GM23338 (cell line): ENCODE measurements around the gene NPL. TPM values are rescaled to one million over a fixed set of nuclear protein-coding genes. Genes with fewer than 3 reads are reported as not detected.

Experiments used
- ATAC-seq: fragments of 200-7000 bp; cut with Tn5 transposase; 3 replicates; pipeline ENCODE4 v1.9.1; 2020
- DNase-seq: peaks from one replicate; pipeline ENCODE4 v3.0.0-alpha.2; 2015; ENCODE audit warnings: low spot score
- H2AFZ ChIP-seq: fragments of 200-600 bp; sonication (generic); 2 replicates; pipeline ENCODE4 v1.8.0; 2016; ENCODE audit warnings: antibody characterized with exemption, mild to moderate bottlenecking, moderate library complexity
- H3F3A ChIP-seq: fragments of 200-600 bp; sonication (generic); replicated peaks from 2 replicates; pipeline ENCODE4 v1.8.0; 2017; ENCODE audit warnings: antibody characterized with exemption, mixed run types, low read depth
- H3K27ac ChIP-seq: fragments of 200-600 bp; sonication (generic); 2 replicates; pipeline ENCODE4 v1.6.1; 2016; ENCODE audit warnings: low read depth
- H3K27me3 ChIP-seq: fragments of 200-600 bp; sonication (generic); 2 replicates; pipeline ENCODE4 v1.8.0; 2016; ENCODE audit warnings: mild to moderate bottlenecking, mixed run types, moderate library complexity; ENCODE audit not compliant: insufficient read depth
- H3K36me3 ChIP-seq: fragments of 200-600 bp; sonication (generic); 2 replicates; pipeline ENCODE4 v1.8.0; 2016; ENCODE audit warnings: mild to moderate bottlenecking; ENCODE audit not compliant: insufficient read depth
- H3K4me1 ChIP-seq: fragments of 200-600 bp; sonication (generic); 2 replicates; pipeline ENCODE4 v1.8.0; 2016; ENCODE audit warnings: mild to moderate bottlenecking, moderate library complexity; ENCODE audit not compliant: insufficient read depth
- H3K4me2 ChIP-seq: fragments of 200-600 bp; sonication (generic); 2 replicates; pipeline ENCODE4 v1.7.1; 2017; ENCODE audit warnings: mixed run types
- H3K4me3 ChIP-seq: fragments of 200-600 bp; sonication (generic); 2 replicates; pipeline ENCODE4 v1.6.1; 2016; ENCODE audit warnings: mixed run types
- H3K79me2 ChIP-seq: fragments of 200-600 bp; sonication (generic); replicated peaks from 2 replicates; pipeline ENCODE4 v1.8.0; 2017; ENCODE audit warnings: mild to moderate bottlenecking; ENCODE audit not compliant: insufficient read depth
- H3K9me2 ChIP-seq: fragments of 200-600 bp; sonication (generic); 2 replicates; pipeline ENCODE4 v1.8.0; 2017; ENCODE audit not compliant: insufficient read depth
- H4K20me1 ChIP-seq: fragments of 200-600 bp; sonication (generic); replicated peaks from 2 replicates; pipeline ENCODE4 v1.8.0; 2017; ENCODE audit warnings: mild to moderate bottlenecking; ENCODE audit not compliant: insufficient read depth
- H3K27ac Mint-ChIP-seq: 2 replicates; pipeline ENCODE4 v1.8.0; 2020; ENCODE audit warnings: inconsistent platforms, mild to moderate bottlenecking, moderate library complexity, mixed read lengths
- H3K27me3 Mint-ChIP-seq: 3 replicates; pipeline ENCODE4 v1.8.0; 2022; ENCODE audit warnings: low read depth, mild to moderate bottlenecking, moderate library complexity, mixed read lengths, inconsistent platforms; ENCODE audit not compliant: insufficient read depth, poor library complexity
- H3K36me3 Mint-ChIP-seq: 3 replicates; pipeline ENCODE4 v1.8.0; 2021; ENCODE audit warnings: low read depth, mild to moderate bottlenecking, inconsistent platforms, moderate library complexity, mixed read lengths
- H3K4me1 Mint-ChIP-seq: 3 replicates; pipeline ENCODE4 v1.8.0; 2020; ENCODE audit warnings: mild to moderate bottlenecking, inconsistent platforms, mixed read lengths
- H3K4me3 Mint-ChIP-seq: 3 replicates; pipeline ENCODE4 v1.8.0; 2021; ENCODE audit warnings: moderate library complexity, mild to moderate bottlenecking, inconsistent platforms, mixed read lengths
- H3K9me3 Mint-ChIP-seq: 3 replicates; pipeline ENCODE4 v1.8.0; 2020; ENCODE audit warnings: moderate library complexity, mild to moderate bottlenecking, inconsistent platforms, mixed read lengths
- CREB1 ChIP-seq: fragments of 250-450 bp; sonication (Bioruptor Pico); IDR thresholded peaks from 2 replicates; pipeline ENCODE4 v1.5.0; 2020; ENCODE audit warnings: low read depth, mild to moderate bottlenecking, moderate library complexity
- EZH2 ChIP-seq: fragments of 200-600 bp; sonication (generic); IDR thresholded peaks from one replicate; pipeline ENCODE4 v1.8.0; 2017; ENCODE audit warnings: antibody characterized with exemption, mild to moderate bottlenecking, low read depth; ENCODE audit not compliant: unreplicated experiment
- EZH2phosphoT487 ChIP-seq: fragments of 200-600 bp; sonication (generic); IDR thresholded peaks from one replicate; pipeline ENCODE4 v1.8.1; 2018; ENCODE audit warnings: antibody characterized with exemption; ENCODE audit not compliant: unreplicated experiment
- JUNB ChIP-seq: IDR thresholded peaks from one replicate; pipeline ENCODE4 v1.6.1; 2016; ENCODE audit warnings: antibody characterized with exemption; ENCODE audit not compliant: unreplicated experiment
- NANOG ChIP-seq: IDR thresholded peaks from 2 replicates; pipeline ENCODE4 v1.6.1; 2016; ENCODE audit warnings: antibody characterized with exemption, borderline replicate concordance
- POLR2AphosphoS5 ChIP-seq: IDR thresholded peaks from 2 replicates; pipeline ENCODE4 v1.6.1; 2016; ENCODE audit warnings: antibody characterized with exemption, low read depth
- STAT1 ChIP-seq: IDR thresholded peaks from one replicate; pipeline ENCODE4 v1.6.1; 2016; ENCODE audit warnings: antibody characterized with exemption; ENCODE audit not compliant: unreplicated experiment
- ZNF114 ChIP-seq: fragments of 250-450 bp; sonication (Bioruptor Pico); IDR thresholded peaks from 2 replicates; pipeline ENCODE4 v1.5.0; 2020; ENCODE audit warnings: mild to moderate bottlenecking, moderate library complexity
- ZNF331 ChIP-seq: fragments of 250-450 bp; sonication (Bioruptor Pico); IDR thresholded peaks from 2 replicates; pipeline ENCODE4 v1.5.0; 2020; ENCODE audit warnings: low read depth, mild to moderate bottlenecking, moderate library complexity
- polyA plus RNA-seq: library from polyadenylated mRNA; unstranded; fragments of >200 nt; fragmentation: Nextera tagmentation; extraction: Ambion mirVana; gene quantifications from 2 replicates; pipeline ENCODE4 v1.2.1, GENCODE V29; 2016
- total RNA-seq: library from RNA; depleted of rRNA; stranded (reverse); fragments of >200 nt; shearing (Covaris generic); gene quantifications from 2 replicates; pipeline ENCODE4 v1.2.3, GENCODE V29; 2014
- TF ChIP-seq, protein P1 (sequence below), 2 experiments: fragments of 200-600 bp in 1 of 2; sonication (generic) in 1 of 2; conservative IDR thresholded peaks; 2 replicates each; pipeline versions ENCODE4 v1.5.1 to v1.6.1; 2016 to 2017; ENCODE audit warnings: antibody characterized with exemption in 2 of 2, low read depth in 2 of 2, mild to moderate bottlenecking in 2 of 2, moderate library complexity in 1 of 2
- TF ChIP-seq, protein P2 (sequence below): IDR thresholded peaks from 2 replicates; pipeline ENCODE4 v1.6.1; 2016; ENCODE audit warnings: antibody characterized with exemption
- TF ChIP-seq, protein P3 (sequence below): IDR thresholded peaks from one replicate; pipeline ENCODE4 v1.6.1; 2018; ENCODE audit warnings: antibody characterized with exemption; ENCODE audit not compliant: unreplicated experiment

Gene NPL
- total and polyA plus RNA-seq, 2 experiments from 2014 or later, result 2.4 to 2.8 TPM

DNA sequence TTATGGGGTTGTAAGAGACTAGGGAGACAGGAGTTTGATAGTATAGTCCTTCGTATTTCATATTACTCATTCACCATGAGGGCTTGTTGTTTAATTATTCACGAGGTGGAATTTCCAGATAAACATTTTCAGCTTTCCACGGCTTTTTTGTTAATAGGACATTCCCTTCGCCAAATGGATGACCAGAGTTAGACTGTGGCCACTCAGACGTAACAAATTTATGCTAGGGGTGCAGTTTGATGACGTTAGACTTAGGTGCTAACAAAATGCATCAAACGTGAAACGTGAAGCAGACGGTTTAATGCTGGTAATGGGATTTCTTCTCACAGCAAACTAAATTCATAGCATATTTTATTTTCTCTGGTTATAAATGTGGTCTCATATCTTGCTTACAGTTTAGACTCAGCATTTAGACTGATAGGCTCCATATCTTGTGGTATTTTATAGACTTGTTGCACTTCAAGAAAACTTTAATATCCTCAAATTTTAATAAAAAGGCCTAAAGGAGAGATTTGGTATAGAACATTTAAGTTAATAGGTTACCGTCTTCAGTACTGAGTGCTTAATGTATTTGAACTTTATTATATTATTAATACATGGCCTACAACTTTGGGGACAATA is 51.9 kb downstream of the NPL start:
- H3K4me3 ChIP-seq, result peak overlapping the region; percentile 97
- Mint-ChIP-seq H3K4me1 (peaks cover 48% of the 10 kb centered on the region), H3K9me3 (peaks cover 4% of the 10 kb centered on the region; the same call in 2 of the 3 replicates), H3K27ac (peak overlapping the region; percentile 99), H3K27me3 (peaks cover 16% of the 10 kb centered on the region), H3K36me3 (peaks cover 69% of the 10 kb centered on the region), H3K4me3 (peak overlapping the region; percentile 98)
- TF ChIP-seq, protein P1, sequence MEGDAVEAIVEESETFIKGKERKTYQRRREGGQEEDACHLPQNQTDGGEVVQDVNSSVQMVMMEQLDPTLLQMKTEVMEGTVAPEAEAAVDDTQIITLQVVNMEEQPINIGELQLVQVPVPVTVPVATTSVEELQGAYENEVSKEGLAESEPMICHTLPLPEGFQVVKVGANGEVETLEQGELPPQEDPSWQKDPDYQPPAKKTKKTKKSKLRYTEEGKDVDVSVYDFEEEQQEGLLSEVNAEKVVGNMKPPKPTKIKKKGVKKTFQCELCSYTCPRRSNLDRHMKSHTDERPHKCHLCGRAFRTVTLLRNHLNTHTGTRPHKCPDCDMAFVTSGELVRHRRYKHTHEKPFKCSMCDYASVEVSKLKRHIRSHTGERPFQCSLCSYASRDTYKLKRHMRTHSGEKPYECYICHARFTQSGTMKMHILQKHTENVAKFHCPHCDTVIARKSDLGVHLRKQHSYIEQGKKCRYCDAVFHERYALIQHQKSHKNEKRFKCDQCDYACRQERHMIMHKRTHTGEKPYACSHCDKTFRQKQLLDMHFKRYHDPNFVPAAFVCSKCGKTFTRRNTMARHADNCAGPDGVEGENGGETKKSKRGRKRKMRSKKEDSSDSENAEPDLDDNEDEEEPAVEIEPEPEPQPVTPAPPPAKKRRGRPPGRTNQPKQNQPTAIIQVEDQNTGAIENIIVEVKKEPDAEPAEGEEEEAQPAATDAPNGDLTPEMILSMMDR (conservative IDR thresholded peaks at IDR 0.05; ENCODE audit: low read depth in 2 of 2), result no peak
- 0 out of 2 replicates have a peak, but pooled peaks have one; percentile 35 for TF ChIP-seq CREB1
- TF ChIP-seq, protein P2, sequence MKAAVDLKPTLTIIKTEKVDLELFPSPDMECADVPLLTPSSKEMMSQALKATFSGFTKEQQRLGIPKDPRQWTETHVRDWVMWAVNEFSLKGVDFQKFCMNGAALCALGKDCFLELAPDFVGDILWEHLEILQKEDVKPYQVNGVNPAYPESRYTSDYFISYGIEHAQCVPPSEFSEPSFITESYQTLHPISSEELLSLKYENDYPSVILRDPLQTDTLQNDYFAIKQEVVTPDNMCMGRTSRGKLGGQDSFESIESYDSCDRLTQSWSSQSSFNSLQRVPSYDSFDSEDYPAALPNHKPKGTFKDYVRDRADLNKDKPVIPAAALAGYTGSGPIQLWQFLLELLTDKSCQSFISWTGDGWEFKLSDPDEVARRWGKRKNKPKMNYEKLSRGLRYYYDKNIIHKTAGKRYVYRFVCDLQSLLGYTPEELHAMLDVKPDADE, result no peak
- peaks cover 66% of the 10 kb centered on the region for H4K20me1 ChIP-seq
- peak overlapping the region; percentile 97 for H3K4me2 ChIP-seq
- DNase-seq, result no peak
- H3K27ac ChIP-seq, result no peak overlapping the region
- peaks cover 43% of the 10 kb centered on the region for H3K36me3 ChIP-seq
- peaks cover 73% of the 10 kb centered on the region for H3K79me2 ChIP-seq
- H3K4me1 ChIP-seq, result peaks cover 21% of the 10 kb centered on the region
- no peak for ATAC-seq
- peaks cover 4% of the 10 kb centered on the region; the same call in 1 of the 2 replicates for H3F3A ChIP-seq
- no peaks in the 10 kb centered on the region for H3K27me3 ChIP-seq
- H2AFZ ChIP-seq, result no peak overlapping the region
- no peaks in the 10 kb centered on the region for H3K9me2 ChIP-seq

DNA sequence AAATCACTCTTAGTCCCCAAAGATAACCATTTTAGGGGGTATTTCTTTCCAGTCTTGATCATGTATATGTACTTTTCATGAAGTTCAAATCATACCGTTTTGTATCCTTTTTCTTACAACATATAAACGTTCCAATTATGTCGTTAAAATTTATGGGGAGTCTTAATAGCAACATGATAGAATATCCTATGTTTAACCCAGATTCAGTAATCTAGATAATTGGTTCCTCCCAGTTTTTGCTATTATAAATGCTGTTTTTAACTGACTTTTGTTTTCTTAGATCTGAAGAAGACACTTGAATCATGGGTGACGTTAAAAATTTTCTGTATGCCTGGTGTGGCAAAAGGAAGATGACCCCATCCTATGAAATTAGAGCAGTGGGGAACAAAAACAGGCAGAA is 52.7 kb downstream of the NPL start:
- Mint-ChIP-seq H3K27ac (no peak overlapping the region), H3K36me3 (peaks cover 77% of the 10 kb centered on the region), H3K9me3 (peaks cover 4% of the 10 kb centered on the region; the same call in 2 of the 3 replicates), H3K4me3 (peak overlapping the region; percentile 98), H3K4me1 (peaks cover 51% of the 10 kb centered on the region), H3K27me3 (peaks cover 16% of the 10 kb centered on the region)
- H4K20me1 ChIP-seq, result peaks cover 72% of the 10 kb centered on the region
- H3K4me3 ChIP-seq, result peak overlapping the region; percentile 97
- ATAC-seq (no peak), DNase-seq (no peak)
- no peaks in the 10 kb centered on the region for H3K27me3 ChIP-seq
- H2AFZ ChIP-seq, result no peak overlapping the region
- peak overlapping the region; percentile 97 for H3K4me2 ChIP-seq
- H3K4me1 ChIP-seq, result peaks cover 21% of the 10 kb centered on the region
- H3F3A ChIP-seq, result peaks cover 4% of the 10 kb centered on the region; the same call in 1 of the 2 replicates
- H3K9me2 ChIP-seq, result no peaks in the 10 kb centered on the region
- peaks cover 81% of the 10 kb centered on the region for H3K79me2 ChIP-seq
- H3K27ac ChIP-seq, result no peak overlapping the region
- H3K36me3 ChIP-seq, result peaks cover 50% of the 10 kb centered on the region
- TF ChIP-seq ZNF331 (CRISPR knock-in tag) (no peak), EZH2 (no peak), JUNB (no peak), NANOG (no peak), STAT1 (no peak), ZNF114 (CRISPR knock-in tag) (no peak), POLR2AphosphoS5 (no peak), EZH2phosphoT487 (no peak)
- TF ChIP-seq, protein P2, result no peak
- TF ChIP-seq, protein P1 (conservative IDR thresholded peaks at IDR 0.05; ENCODE audit: low read depth in 2 of 2), result no peak
- TF ChIP-seq, protein P3, sequence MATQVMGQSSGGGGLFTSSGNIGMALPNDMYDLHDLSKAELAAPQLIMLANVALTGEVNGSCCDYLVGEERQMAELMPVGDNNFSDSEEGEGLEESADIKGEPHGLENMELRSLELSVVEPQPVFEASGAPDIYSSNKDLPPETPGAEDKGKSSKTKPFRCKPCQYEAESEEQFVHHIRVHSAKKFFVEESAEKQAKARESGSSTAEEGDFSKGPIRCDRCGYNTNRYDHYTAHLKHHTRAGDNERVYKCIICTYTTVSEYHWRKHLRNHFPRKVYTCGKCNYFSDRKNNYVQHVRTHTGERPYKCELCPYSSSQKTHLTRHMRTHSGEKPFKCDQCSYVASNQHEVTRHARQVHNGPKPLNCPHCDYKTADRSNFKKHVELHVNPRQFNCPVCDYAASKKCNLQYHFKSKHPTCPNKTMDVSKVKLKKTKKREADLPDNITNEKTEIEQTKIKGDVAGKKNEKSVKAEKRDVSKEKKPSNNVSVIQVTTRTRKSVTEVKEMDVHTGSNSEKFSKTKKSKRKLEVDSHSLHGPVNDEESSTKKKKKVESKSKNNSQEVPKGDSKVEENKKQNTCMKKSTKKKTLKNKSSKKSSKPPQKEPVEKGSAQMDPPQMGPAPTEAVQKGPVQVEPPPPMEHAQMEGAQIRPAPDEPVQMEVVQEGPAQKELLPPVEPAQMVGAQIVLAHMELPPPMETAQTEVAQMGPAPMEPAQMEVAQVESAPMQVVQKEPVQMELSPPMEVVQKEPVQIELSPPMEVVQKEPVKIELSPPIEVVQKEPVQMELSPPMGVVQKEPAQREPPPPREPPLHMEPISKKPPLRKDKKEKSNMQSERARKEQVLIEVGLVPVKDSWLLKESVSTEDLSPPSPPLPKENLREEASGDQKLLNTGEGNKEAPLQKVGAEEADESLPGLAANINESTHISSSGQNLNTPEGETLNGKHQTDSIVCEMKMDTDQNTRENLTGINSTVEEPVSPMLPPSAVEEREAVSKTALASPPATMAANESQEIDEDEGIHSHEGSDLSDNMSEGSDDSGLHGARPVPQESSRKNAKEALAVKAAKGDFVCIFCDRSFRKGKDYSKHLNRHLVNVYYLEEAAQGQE, result no peak
